ENCODE measurements around the gene EFL1. TPM values are rescaled to one million over a fixed set of nuclear protein-coding genes. Genes with fewer than 3 reads are reported as not detected.

EFL1 gene
- total and polyA plus RNA-seq, 2 of the 4 experiments (the other 2 are of a cell fraction) = 10.1 to 24.6 TPM

DNA sequence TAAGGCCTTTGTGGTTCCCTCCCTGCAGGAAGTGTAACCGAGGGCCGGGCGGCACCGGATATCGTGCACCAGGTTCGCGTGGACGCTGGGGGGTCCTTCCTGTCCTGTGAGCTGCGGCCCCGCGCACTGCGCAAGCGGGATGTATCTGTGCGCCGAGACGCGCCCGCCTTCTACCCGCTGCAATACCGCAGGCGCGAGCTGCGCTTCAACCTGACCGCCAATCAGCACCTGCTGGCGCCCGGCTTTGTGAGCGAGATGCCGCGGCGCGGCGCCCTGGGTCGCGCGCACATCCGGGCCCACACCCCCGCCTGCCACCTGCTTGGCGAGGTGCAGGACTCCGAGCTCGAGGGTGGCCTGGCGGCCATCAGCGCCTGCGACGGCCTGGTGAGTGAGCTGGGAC is 36.0 kb upstream of the EFL1 start:
- H3K4me3 ChIP-seq (ENCODE audit: insufficient read depth, low read depth, low read length) = no peak overlapping the region
- no peak overlapping the region for H2BK20ac ChIP-seq (ENCODE audit: low read depth, low read length)
- no TSS peak for BruUV-seq (replicated peaks)
- H3K14ac ChIP-seq (replicated peaks; ENCODE audit: low read depth, low read length) = no peak overlapping the region
- H3K4ac ChIP-seq (ENCODE audit: low read depth, low read length) = no peak overlapping the region
- dilution Hi-C loops (cut with HindIII; ENCODE audit: low sequenced_read_pairs, unreplicated experiment) = no loop called here
- in situ Hi-C loops (cut with MboI; ENCODE audit: low sequenced_read_pairs) = no loop called here
- H2BK5ac ChIP-seq (ENCODE audit: low read depth, low read length, poor library complexity, severe bottlenecking) = no peak overlapping the region
- no peak overlapping the region for H2AK5ac ChIP-seq (ENCODE audit: low read depth, low read length)
- no peak overlapping the region; the same call in 1 of the 2 replicates for H3K4me2 ChIP-seq (ENCODE audit: low read depth, low read length)
- ChIA-PET POLR2A (ENCODE audit: unreplicated experiment) (no interaction called here), CTCF (interaction anchor here (1.0 kb wide), 1 partner anchor 12 kb away, joined by 4 read pairs; no protein-coding TSS in a partner anchor)
- H3K27me3 ChIP-seq (ENCODE audit: control insufficient read depth, insufficient read depth, low read length) = peaks cover 14% of the 10 kb centered on the region
- no peaks in the 10 kb centered on the region; the same call in 1 of the 2 replicates for H3K9me1 ChIP-seq (ENCODE audit: insufficient read depth, low read length)
- no peaks in the 10 kb centered on the region for H3K79me1 ChIP-seq (ENCODE audit: low read depth in 1 of 2, low read length in 2 of 2)
- no peaks in the 10 kb centered on the region for H3K9me3 ChIP-seq (ENCODE audit: control insufficient read depth, insufficient read depth, low read length)
- H3K9ac ChIP-seq (ENCODE audit: low read depth, low read length) = no peak overlapping the region
- H4K20me1 ChIP-seq (ENCODE audit: insufficient read depth, low read length) = no peaks in the 10 kb centered on the region
- H3K36me3 ChIP-seq (ENCODE audit: control insufficient read depth, insufficient read depth, low read length) = no peaks in the 10 kb centered on the region
- DNase-seq = no peak
- H4K91ac ChIP-seq (ENCODE audit: insufficient read depth, low read depth, low read length) = no peak overlapping the region
- no peak overlapping the region for H2AK9ac ChIP-seq (replicated peaks; ENCODE audit: low read depth, low read length, poor library complexity)
- intact Hi-C loops (cut with micrococcal nuclease) = no loop called here
- WGBS, 2 experiments (ENCODE audit: extremely low coverage in 2 of 2, insufficient read length in 1 of 2) = 26% methylated on average over 12 of the region's 44 CpGs; no CpG with 5 or more reads in 1 of the 2 experiments
- no peak overlapping the region for H3K18ac ChIP-seq (ENCODE audit: low read depth, low read length)
- peak overlapping the region; percentile 67 for H2AFZ ChIP-seq (replicated peaks; ENCODE audit: low read length, poor library complexity)
- ATAC-seq (ENCODE audit: low read depth) = no peak
- no peak overlapping the region for H4K8ac ChIP-seq (ENCODE audit: low read depth in 2 of 2, low read length in 2 of 2)
- no peak overlapping the region for H2BK120ac ChIP-seq (ENCODE audit: low read depth, low read length)
- H3K23ac ChIP-seq (ENCODE audit: low read depth, low read length) = no peak overlapping the region
- TF ChIP-seq, protein P1, sequence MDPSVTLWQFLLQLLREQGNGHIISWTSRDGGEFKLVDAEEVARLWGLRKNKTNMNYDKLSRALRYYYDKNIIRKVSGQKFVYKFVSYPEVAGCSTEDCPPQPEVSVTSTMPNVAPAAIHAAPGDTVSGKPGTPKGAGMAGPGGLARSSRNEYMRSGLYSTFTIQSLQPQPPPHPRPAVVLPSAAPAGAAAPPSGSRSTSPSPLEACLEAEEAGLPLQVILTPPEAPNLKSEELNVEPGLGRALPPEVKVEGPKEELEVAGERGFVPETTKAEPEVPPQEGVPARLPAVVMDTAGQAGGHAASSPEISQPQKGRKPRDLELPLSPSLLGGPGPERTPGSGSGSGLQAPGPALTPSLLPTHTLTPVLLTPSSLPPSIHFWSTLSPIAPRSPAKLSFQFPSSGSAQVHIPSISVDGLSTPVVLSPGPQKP (IDR thresholded peaks at IDR 0.05; ENCODE audit: borderline replicate concordance, low read depth, low read length) = no peak
- TF ChIP-seq NFE2L2 (IDR thresholded peaks at IDR 0.05; ENCODE audit: low read depth, low read length) (no peak), MAZ (IDR thresholded peaks at IDR 0.05; ENCODE audit: borderline replicate concordance, low read depth, low read length) (no peak)
- H4K5ac ChIP-seq (ENCODE audit: low read depth, low read length) = no peak overlapping the region
- H3K27ac ChIP-seq (ENCODE audit: insufficient read depth, low read length) = no peak overlapping the region
- no peak overlapping the region for H2BK15ac ChIP-seq (ENCODE audit: low read depth, low read length)
- no peak overlapping the region for H3K56ac ChIP-seq (ENCODE audit: extremely low read depth, insufficient read depth, low read length)
- H3K4me1 ChIP-seq (ENCODE audit: control insufficient read depth, insufficient read depth, low read length) = no peaks in the 10 kb centered on the region
